Stimulated activated CD4-positive, alpha-beta T cell treated with anti-CD3 and anti-CD28 coated beads, Interleukin-4, amount 100 ng/mL, for 1 hour (primary cell): Measurements from ENCODE around the gene DNAH9.

Experiments used
- DNase-seq: peaks from one replicate; pipeline ENCODE4 v3.0.0-alpha.2; 2020

DNAH9 gene

GRCh38 chr17:11612956-11613355 is 14.7 kb downstream of the DNAH9 start:
- DNase-seq = no peak

GRCh38 chr17:11618861-11619566 is 20.7 kb downstream of the DNAH9 start:
- DNase-seq = no peak

- DNase-seq = no peak
Observed at GRCh38 chr17:11622492-11622891, 24.2 kb downstream of the DNAH9 start.

GRCh38 chr17:11624976-11625375 is 26.7 kb downstream of the DNAH9 start:
- no peak for DNase-seq

- no peak for DNase-seq
Observed at GRCh38 chr17:11625878-11626277, 27.6 kb downstream of the DNAH9 start.

- DNase-seq = no peak
Observed at GRCh38 chr17:11627301-11627940, 29.2 kb downstream of the DNAH9 start.

GRCh38 chr17:11628374-11628773 is 30.1 kb downstream of the DNAH9 start:
- DNase-seq = no peak

GRCh38 chr17:11628831-11629230 is 30.6 kb downstream of the DNAH9 start:
- no peak for DNase-seq

GRCh38 chr17:11636771-11637170 is 38.5 kb downstream of the DNAH9 start:
- DNase-seq = no peak

- DNase-seq = no peak
Observed at GRCh38 chr17:11637796-11638195, 39.5 kb downstream of the DNAH9 start.

GRCh38 chr17:11638700-11639265 is 40.5 kb downstream of the DNAH9 start:
- no peak for DNase-seq

- no peak for DNase-seq
Observed at GRCh38 chr17:11639736-11640462, 41.6 kb downstream of the DNAH9 start.

GRCh38 chr17:11640463-11640814 is 42.2 kb downstream of the DNAH9 start:
- no peak for DNase-seq

GRCh38 chr17:11641521-11642275 is 43.4 kb downstream of the DNAH9 start:
- DNase-seq = no peak

- DNase-seq = no peak
Observed at GRCh38 chr17:11642655-11643054, 44.4 kb downstream of the DNAH9 start.

GRCh38 chr17:11643851-11644250 is 45.6 kb downstream of the DNAH9 start:
- DNase-seq = no peak

GRCh38 chr17:11644265-11645212 is 46.3 kb downstream of the DNAH9 start:
- DNase-seq = peak; percentile 12

GRCh38 chr17:11645426-11645825 is 47.2 kb downstream of the DNAH9 start:
- DNase-seq = no peak

GRCh38 chr17:11651089-11651488 is 52.8 kb downstream of the DNAH9 start:
- DNase-seq = no peak

GRCh38 chr17:11668618-11669017 is 70.3 kb downstream of the DNAH9 start:
- DNase-seq = no peak

GRCh38 chr17:11671126-11671525 is 72.9 kb downstream of the DNAH9 start:
- DNase-seq = no peak

GRCh38 chr17:11682646-11683045 is 84.4 kb downstream of the DNAH9 start:
- no peak for DNase-seq
